HUDEP-2 (cell line): ENCODE results near the gene UMPS.
A peak's percentile ranks its signal among the peaks of the same experiment; 100 is the strongest.
"Not testable (repeated sequence)": the region's sequence is repeated elsewhere in the genome, so short reads cannot be mapped to it uniquely, and the experiment has no call there.

ENCODE experiments used
- DNase-seq, 76 experiments: peaks; one replicate each; lab custom pipeline; 2025; ENCODE audit not compliant: unreplicated experiment in 76 of 76; lab: John Stamatoyannopoulos, UW

The UMPS gene

DNA sequence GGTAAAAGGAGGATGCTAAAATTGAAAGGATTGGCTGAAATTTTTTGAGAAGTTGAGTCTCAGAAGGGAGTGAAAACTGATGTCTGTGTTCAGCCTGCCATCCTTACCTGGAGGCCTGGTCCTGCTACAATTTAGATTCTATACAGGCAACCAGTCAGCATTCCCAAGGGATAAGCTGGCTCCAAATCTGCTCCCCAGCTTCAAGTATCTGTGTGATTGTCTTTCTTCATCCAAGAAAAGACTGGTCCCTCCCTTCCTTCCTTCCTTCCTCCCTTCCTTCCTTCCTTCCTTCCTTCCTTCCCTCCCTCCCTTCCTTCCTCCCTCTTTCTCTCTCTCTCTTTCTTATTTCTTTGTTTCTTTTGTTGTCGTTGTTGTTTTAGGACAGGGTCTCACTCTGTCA, 24.7 kb upstream of the UMPS start:
- DNase-seq, result no peak

DNA sequence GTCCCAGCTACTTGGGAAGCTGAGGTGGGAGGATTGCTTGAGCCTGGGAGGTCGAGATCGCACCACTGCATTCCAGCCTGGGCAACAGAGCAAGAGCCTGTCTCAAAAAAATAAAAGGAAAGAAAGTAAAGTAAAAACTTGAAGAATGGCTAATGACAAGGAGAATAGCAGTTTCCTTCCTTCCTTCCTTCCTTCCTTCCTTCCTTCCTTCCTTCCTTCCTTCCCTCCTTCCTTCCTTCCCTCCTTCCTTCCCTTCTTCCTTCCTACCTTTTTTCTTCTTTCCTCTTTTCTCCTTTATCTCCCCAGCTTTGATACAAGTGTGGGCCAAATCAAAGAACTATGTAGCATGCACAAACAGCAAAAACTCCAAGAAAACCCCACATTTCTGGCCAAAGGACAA, 23.0 kb upstream of the UMPS start:
- not testable (repeated sequence) for DNase-seq

DNA sequence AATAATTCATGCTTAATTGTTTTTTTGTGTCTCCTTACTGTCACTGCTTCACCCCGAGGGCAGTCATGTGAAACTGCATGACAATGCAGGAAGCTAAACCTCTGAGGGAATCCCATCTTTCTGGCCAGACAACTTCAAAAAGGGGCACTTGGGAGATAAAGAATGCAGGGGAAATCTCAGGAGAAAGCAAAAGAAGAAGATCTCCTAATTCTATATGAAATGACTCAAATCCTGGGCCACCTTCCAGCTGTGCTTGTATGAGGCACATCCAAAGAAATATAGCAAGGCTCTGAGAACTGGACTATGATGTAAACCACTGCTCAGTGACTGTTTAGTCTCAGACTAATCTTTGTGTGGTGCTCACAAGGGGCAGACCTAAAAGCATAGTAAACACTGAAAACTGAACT, 22.6 kb upstream of the UMPS start:
- no peak for DNase-seq

GRCh38 chr3:124714223-124714853, 15.9 kb upstream of the UMPS start:
- no peak for DNase-seq

DNA sequence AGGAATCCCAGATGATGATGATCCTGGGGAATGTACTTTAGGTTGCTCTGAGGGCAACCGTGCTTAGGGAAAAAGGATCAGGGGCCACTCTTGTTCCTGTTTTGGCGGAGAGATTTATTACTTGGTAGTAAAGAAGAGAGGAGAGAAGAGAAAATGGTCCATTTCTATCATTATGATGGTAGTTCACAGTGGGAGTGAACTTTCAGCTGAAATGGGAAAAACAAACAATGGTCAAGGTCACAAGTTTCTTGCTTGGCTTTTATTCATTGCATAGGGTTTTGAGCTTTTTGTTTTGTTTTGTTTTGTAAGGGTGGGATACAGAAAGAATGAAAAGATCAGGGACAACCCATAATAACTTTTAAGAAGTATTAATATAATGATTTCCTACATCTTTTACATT, 7.7 kb upstream of the UMPS start:
- DNase-seq, result no peak

DNA sequence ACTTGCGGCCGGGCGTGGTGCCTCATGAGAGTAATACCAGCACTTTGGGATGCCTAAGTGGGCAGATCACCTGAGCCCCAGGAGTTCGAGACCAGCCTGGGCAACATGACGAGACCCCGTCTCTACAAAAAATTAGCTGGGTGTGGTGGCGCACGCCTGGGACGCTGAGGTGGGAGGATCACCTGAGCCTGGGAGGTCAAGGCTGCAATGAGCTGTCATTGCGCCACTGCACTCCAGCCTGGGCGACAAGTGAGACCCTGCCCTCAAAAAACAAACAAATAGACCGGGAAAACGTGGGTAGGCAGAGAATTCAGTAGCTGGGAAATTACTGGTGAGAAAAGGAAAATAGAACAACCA, 667 bp downstream of the UMPS start:
- peak in 5 of 76 experiments; percentile 1 to 39 (median 10) for DNase-seq

- DNase-seq, result peak in 6 of 76 experiments; percentile 1 to 6 (median 3)
These were observed 1.5 kb downstream of the UMPS start for GRCh38 chr3:124731760-124732159.

DNA sequence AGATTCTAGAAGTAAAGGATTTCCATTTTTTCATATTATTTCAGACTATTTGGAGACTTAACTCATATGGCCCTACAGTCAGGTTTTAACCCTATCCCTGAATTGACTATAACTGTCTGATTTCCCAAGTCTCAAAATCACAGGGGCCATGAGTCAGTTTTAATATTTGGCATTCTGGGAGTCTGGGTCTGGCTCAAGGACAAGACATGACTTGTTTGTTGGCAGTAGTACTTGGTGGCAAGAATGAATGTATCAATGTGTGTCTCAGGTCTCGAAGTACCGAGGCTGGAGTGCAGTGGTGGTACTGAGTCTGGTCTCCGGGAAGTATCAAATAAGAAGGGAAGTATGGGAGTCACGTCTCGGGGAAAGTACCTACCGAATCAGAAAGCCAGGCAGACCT, 10.8 kb downstream of the UMPS start:
- DNase-seq, result no peak

- no peak for DNase-seq
These were observed 15.5 kb downstream of the UMPS start for GRCh38 chr3:124745756-124746155.

GRCh38 chr3:124747111-124747981, 17.1 kb downstream of the UMPS start:
- no peak for DNase-seq

GRCh38 chr3:124748560-124749198, 18.4 kb downstream of the UMPS start:
- no peak for DNase-seq

GRCh38 chr3:124749877-124750276, 19.6 kb downstream of the UMPS start:
- DNase-seq, result not testable (repeated sequence)

GRCh38 chr3:124751501-124751900, 21.2 kb downstream of the UMPS start:
- no peak for DNase-seq

- no peak for DNase-seq
These were observed 21.8 kb downstream of the UMPS start for GRCh38 chr3:124752051-124752450.

DNA sequence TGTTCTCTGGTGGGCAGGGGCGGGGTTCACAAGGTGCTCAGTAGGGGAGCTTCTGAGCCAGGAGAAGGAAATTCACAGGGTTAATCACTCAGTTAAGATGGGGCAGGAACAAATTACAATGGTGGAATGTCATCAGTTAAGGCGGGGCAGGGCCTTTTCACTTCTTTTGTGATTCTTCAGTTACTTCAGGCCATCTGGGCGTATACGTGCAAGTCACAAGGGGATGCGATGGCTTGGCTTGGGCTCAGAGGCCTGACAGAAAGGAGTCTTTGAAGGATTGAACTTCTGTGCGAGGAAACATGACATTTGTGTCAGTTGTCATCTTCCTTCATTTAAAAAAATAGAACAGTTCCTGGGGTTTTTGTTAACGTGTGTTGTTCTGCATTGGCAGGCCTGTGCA, 27.7 kb downstream of the UMPS start:
- DNase-seq, result not testable (repeated sequence)

- no peak for DNase-seq
These were observed 28.8 kb downstream of the UMPS start for GRCh38 chr3:124758851-124759635.

- DNase-seq, result no peak
These were observed 29.6 kb downstream of the UMPS start for GRCh38 chr3:124759666-124760401.

GRCh38 chr3:124760601-124761000, 30.3 kb downstream of the UMPS start:
- no peak for DNase-seq

GRCh38 chr3:124761250-124761796, 31.1 kb downstream of the UMPS start:
- peak in 60 of 76 experiments; percentile 3 to 74 (median 34) for DNase-seq
